ENCODE measurements around the gene ITPRIP.

DNA sequence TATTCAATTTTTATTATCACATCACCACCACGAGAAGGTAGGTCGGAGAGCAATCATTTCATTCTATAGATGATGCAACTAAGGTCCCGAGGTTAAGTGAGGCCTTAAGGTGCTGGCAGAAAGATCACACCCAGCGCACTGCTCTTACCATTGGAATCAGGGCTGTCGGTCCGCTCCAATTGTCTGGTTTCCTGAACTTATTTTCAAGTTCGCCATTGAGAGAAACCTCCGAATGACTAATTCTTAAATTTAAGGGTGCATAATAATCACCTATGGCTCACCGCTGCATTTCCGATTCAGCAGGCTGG, 69.9 kb downstream of the ITPRIP start:
- TF ChIP-seq, protein P1, sequence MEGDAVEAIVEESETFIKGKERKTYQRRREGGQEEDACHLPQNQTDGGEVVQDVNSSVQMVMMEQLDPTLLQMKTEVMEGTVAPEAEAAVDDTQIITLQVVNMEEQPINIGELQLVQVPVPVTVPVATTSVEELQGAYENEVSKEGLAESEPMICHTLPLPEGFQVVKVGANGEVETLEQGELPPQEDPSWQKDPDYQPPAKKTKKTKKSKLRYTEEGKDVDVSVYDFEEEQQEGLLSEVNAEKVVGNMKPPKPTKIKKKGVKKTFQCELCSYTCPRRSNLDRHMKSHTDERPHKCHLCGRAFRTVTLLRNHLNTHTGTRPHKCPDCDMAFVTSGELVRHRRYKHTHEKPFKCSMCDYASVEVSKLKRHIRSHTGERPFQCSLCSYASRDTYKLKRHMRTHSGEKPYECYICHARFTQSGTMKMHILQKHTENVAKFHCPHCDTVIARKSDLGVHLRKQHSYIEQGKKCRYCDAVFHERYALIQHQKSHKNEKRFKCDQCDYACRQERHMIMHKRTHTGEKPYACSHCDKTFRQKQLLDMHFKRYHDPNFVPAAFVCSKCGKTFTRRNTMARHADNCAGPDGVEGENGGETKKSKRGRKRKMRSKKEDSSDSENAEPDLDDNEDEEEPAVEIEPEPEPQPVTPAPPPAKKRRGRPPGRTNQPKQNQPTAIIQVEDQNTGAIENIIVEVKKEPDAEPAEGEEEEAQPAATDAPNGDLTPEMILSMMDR (IDR thresholded peaks at IDR 0.05) = no peak
- TF ChIP-seq EZH2 (IDR thresholded peaks at IDR 0.05) (no peak), EZH2phosphoT487 (IDR thresholded peaks at IDR 0.05) (no peak)

Data from neural progenitor cell (in vitro differentiated cells).